GM18951 (cell line): ENCODE data around the gene PLA2G4D.

ENCODE experiments used
- POLR2A ChIP-seq: IDR thresholded peaks from 4 replicates; pipeline ENCODE4 v1.6.1; 2011; ENCODE audit warnings: mild to moderate bottlenecking; ENCODE audit not compliant: insufficient read length, insufficient read depth; ENCODE audit errors: extremely low read depth
- in situ Hi-C: fragments of 300-500 bp; cut with MboI; formaldehyde crosslinking; loops from one replicate; pipeline ENCODE4 v1.12.0; 2022; ENCODE audit warnings: low sequenced_read_pairs, mixed read lengths, inconsistent platforms; ENCODE audit not compliant: unreplicated experiment

Gene PLA2G4D

DNA sequence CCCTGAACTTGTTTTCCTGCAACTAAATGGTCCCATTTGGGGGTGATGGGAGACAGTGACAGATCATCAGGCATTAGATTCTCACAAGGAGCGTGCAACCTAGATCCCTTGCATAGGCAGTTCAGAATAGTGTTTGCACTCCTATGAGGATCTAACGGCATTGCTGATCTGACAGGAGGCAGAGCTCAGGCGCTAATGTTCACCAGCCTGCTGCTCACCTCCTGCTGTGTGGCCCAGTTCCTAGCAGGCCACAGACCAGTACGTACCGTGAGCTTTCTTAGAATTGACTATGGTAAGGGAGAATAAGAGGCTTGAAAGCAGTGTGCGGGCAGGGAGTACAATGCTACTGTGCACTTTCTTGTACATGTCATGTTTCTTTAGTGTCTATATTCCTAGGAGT, 56.0 kb downstream of the PLA2G4D start:
- in situ Hi-C loops = no loop called here
- no peak for TF ChIP-seq POLR2A

DNA sequence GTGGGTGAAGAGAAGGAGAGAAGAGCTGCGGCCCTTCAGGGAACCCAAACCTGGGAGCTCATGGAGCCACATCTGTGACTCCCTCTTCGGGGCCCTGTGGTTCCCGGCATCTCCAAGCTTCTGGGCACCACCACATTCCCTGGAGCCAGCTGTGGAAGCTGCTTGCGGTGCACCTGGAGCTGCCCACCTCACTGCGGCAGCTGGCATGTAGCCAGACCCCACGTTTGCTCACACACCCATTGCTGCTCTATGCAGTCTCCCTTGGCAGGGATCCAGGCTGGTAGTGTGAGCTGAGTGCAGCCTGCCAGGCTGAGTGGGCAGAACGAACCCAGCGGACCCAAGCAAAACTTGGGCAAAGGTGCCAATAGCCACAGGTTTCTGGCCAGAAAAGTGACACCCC, 56.7 kb downstream of the PLA2G4D start:
- in situ Hi-C loops = no loop called here
- TF ChIP-seq POLR2A = no peak

DNA sequence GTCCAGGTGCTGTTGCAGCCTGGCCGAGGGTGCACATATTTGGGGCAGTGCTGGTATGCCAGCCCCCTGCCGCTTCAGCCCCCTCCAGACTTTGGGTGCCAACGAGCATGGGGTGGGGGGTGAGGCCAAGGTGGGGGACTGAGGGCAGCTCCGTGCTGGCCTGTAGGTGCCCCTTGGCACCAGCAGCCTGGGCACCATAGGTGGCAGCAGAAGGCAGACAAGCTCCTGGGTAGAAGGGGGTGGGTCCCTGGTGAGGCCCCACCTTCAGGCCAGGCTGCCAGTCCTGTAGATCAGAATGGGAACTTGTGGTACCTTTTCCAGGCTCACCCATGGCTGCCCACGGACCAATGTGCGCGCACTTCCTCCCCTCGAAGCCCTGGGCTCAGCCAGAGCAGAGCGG, 57.4 kb downstream of the PLA2G4D start:
- in situ Hi-C loops = no loop called here
- TF ChIP-seq POLR2A = no peak

DNA sequence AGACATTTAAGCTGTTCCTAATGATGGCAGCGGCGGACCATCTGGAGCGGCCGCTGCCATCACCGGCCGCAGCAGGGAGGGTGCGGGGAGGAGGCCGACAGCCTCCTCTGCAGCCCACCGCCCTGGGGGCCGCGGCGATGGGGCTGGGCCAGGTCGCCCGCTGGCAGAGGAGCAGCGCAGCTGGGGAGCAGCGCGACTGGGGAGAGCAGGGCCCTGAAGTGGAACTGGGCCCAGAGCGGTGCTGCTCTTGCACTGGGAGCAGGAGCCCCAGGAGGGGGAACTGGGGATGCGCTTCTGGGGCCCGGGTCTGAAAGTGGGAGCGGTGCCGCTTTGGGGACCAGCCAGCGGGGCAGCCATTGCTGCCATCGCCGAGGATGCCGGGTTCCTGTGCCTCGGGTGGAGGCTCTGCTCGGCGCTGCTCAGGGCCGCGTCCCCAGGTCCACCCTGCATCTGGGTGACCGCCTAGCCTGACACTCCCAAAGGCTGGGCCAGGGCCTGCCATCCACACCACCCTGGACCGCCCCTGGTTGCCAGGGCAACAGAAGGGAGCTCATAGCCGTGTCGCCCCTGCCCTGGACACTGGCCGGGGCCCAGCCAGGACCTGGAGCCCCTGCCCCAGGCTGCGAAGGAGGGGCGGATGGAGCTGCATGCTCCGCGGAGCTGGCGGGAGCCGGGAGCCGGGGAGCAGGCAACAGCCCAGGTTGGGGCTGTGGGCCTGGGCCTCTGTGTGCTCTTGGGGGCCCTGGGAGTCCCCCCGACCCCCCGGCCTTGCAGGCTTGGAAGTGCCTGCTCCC, 58.1 kb downstream of the PLA2G4D start:
- in situ Hi-C loops = no loop called here
- TF ChIP-seq POLR2A = no peak

DNA sequence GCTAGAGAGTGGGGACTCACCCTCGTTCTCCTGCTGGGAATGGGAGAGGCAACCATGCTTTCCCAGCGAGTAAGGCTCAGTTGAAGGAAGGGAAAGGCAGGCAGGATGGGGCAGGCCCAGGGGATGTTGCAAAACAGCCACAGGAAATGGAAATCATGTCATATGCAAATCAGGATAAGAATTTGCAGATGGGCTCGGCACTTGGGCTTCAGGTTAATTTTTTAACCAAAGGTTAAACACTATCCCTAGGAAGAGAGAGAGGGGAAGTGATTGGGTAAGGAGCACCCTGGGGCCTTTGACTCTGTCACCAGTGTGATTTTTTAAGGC, 59.0 kb downstream of the PLA2G4D start:
- peak; percentile 64 for TF ChIP-seq POLR2A
- in situ Hi-C loops = no loop called here

DNA sequence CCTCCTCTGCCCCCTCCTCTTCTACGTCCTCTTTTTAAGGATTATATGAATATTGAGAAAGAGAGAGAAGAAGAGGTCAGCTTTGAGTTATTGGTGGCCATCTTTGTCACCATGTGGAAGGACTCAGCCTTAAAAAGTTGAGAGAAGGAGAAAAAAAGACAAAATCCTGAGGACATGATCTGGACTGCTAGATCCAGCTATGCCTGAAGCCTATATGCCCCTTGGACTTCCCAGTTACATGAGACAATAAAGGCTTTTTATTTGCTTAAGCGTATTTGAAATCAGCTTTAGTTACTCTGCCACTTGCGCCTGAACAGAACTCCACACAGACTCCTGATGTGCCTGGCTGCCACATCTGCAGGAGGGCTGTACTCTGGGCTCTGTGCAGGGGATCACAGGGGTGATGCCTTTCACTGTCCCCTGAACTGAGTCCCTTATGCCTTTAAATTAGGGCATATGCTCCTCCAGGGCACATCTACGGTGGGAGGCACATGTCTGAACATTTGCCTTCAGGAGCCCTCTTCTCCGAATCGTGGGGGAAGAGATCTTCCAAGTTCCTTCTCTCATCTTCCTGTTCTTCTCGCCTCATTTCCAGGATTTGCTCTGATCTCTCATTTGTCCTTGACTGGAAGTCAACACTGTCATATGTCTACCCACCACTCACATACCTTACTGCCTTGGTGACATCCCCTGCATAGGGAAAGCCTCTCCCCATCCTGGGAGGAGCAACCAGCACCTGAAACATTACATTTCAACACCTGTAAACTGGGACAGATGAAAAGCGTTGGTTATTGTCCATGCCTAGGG, 59.5 kb downstream of the PLA2G4D start:
- no peak for TF ChIP-seq POLR2A
- in situ Hi-C loops = no loop called here

DNA sequence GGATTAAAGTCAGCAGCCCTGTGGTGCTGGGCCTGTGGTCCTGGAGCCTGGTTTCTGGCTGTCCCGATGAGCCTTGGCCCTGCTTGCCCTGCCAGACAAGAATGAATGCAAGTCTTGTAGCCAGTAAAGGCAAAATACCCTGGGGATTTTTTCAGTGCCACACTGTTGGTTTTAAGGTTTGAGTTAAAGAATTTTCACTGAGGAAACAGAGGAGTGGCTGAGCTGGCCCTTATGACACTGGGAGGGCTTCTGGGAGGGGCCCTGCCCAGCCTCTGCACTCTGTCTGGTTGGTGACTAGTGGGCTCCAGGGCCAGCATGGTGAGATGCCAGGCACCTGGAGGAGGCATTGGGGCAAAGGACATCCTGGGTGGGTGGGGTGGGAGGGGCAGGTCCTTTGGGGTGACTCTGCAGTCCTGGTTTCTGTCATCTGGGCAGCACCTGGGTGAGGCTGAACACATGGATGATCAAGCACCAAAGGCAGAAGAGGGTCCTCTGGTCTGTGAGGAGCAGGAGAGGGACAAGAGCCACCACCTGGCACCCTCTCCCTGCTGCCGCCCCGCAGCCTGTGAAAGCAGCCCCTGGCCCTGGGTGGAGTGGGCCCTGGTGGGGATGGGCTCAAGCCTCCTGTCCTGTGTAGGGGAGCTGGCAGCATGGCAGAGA, 61.0 kb downstream of the PLA2G4D start:
- no peak for TF ChIP-seq POLR2A
- in situ Hi-C loops = no loop called here

DNA sequence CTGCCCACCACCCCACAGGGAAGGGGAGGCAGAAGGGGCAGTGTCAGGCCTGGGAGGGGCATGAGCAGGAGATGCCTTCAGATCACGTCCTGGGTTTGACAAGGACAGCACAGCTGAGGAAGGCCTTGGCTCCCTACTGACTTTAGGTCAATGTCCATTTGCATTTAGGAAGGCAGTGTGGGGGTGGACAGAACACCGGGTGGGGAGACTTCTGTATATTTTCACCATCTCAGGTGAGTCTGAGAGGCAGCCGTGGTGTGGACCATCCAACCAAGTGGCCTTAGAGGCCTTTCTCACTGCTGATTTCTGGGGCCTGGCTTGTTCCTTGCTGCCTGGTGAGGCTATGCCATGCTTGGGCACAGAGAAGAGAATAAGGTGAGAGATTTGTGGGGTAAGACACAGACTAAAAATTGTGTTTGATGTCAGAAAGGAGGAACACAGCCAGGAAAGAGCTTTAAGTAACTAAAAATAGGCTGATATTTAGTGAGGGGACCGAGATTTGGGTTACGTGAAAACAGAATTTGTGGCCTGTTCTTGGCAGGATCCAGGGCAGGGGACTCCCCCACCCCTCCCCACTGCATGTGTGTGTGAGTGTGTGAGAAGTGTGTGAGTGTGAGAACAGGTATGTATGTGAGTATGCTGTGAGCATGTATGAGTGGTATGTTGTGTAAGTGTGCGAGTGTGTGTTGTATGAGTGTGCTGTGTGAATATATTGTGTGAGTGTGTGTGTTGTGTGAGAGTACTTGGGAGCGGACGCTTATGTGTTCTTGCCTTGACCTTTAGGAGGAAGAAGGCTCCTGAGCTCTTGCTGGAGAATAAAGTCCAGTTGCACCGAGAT, 61.8 kb downstream of the PLA2G4D start:
- in situ Hi-C loops = no loop called here
- no peak for TF ChIP-seq POLR2A

DNA sequence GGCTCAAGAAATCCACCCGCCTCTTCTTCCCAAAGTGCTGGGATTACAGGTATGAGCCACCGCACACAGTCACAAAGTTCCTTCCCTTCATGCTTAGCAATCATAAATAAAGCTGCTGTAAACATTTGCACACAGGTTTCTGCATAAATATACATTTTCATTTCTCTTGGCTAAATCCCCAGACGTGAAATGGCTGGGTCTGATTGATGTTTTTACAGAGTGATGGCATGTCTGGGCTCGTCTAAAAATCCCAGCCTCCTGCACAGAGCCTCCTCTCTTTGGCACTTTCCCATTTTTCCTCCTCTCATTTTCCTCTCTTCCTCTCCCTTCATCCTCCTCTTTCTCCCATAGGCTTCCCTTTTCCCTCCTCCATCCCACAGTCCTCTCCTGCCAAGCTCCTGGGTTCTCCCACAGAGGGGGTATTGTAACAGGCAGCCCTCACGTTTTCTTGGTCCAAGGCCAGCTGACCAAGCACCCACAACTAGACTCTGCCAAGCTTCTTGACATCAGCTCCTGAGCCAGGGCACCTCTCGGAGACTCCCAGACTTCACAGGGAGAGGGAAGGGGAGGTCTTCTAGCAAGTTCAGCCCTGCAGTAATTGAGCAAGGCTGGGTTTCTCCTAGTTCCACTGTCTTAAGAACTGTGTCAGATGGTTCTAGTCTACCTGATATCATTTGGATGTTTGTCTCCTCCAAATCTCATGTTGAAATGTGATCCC, 63.0 kb downstream of the PLA2G4D start:
- no peak for TF ChIP-seq POLR2A
- in situ Hi-C loops = no loop called here

DNA sequence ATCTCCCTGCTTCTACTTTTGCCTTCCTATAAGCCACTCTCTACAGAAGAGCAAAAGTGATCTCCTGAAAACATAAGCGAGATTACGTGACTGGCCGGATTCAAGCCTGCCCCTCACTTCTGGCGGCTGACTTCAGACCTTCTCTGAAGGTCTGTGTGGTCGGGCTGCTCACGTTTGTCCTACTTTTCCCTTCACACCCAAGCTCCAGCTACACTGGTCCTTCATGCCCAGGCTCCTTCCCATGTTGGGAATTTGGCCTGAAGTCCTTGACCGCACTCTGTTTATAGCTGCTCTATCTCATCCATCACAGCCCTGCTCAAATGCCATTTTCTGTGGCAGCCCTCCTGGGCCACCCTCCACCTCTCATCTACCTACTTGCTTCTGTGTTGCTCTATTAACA, 66.8 kb downstream of the PLA2G4D start:
- no peak for TF ChIP-seq POLR2A
- in situ Hi-C loops = no loop called here

DNA sequence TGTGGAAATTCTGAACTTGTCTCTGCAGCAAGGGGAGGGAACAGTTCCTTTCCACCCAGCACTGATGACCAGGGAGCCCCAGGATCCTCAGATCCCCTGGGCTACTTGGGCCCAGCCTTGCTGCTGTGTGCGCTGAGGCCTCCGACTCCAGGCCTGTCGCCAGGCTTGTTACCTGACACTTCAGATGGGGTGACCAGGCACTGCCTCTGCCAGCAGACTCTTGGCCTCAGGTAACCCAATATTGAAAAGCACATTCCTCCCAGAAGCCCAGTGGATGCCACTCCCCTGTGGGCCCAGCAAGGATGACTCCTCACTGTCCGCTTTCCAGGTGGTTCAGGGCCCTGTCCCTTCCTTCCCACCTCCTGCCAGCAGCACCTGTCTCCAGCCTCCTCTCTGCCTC, 70.1 kb downstream of the PLA2G4D start:
- no peak for TF ChIP-seq POLR2A
- in situ Hi-C loops = no loop called here

DNA sequence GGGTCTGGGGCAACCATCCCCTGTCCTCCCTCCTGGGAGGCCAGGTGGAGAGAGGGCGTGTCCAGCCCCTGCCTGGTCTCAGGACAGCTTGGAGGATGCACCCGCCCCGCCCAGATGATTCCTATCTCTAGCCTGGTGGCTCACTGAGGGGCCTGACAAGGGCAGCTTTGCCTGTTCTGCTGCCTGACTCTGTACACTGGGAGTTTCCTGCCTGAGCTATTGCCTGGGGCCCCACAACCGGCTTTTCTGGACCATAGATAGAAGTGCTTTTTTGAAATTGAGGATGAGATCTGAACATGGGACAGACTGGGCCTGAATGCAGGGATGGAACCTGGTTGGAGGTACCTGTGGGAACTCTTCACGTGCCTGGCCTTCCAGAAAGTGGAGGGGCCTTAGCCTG, 72.8 kb downstream of the PLA2G4D start:
- in situ Hi-C loops = no loop called here
- no peak for TF ChIP-seq POLR2A
